ENCODE data around the gene ZNF865. TPM values are rescaled to one million over a fixed set of nuclear protein-coding genes. Genes with fewer than 3 reads are reported as not detected.

ZNF865 gene
- total and polyA plus RNA-seq, 2 of the 4 experiments (the other 2 are of a cell fraction): under 0.01 to 4.6 TPM

GRCh38 chr19:55654868-55655647, 49.6 kb downstream of the ZNF865 start, which contains the start of gene U2AF2 (continued):
- TF ChIP-seq, protein P1, sequence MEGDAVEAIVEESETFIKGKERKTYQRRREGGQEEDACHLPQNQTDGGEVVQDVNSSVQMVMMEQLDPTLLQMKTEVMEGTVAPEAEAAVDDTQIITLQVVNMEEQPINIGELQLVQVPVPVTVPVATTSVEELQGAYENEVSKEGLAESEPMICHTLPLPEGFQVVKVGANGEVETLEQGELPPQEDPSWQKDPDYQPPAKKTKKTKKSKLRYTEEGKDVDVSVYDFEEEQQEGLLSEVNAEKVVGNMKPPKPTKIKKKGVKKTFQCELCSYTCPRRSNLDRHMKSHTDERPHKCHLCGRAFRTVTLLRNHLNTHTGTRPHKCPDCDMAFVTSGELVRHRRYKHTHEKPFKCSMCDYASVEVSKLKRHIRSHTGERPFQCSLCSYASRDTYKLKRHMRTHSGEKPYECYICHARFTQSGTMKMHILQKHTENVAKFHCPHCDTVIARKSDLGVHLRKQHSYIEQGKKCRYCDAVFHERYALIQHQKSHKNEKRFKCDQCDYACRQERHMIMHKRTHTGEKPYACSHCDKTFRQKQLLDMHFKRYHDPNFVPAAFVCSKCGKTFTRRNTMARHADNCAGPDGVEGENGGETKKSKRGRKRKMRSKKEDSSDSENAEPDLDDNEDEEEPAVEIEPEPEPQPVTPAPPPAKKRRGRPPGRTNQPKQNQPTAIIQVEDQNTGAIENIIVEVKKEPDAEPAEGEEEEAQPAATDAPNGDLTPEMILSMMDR (conservative IDR thresholded peaks at IDR 0.05; ENCODE audit: low read depth, low read length): no peak
- TF ChIP-seq BHLHE40 (IDR thresholded peaks at IDR 0.05; ENCODE audit: low read depth, low read length): peak; percentile 78
- TF ChIP-seq MAZ (IDR thresholded peaks at IDR 0.05; ENCODE audit: borderline replicate concordance, low read depth, low read length): peak; percentile 60; the same call in 1 of the 2 replicates

Data from IMR-90 (cell line).